ENCODE data around the gene MLLT1. TPM values are rescaled to one million over a fixed set of nuclear protein-coding genes. Genes with fewer than 3 reads are reported as not detected.

The MLLT1 gene
- total RNA-seq, 1 donor: 15.9 TPM

- Histone ChIP-seq H3K27ac (ENCODE audit: low read depth, low read length) (no peak overlapping the region), H3K36me3 (ENCODE audit: insufficient read depth, low read length) (peaks cover 26% of the 10 kb centered on the region), H4K20me1 (ENCODE audit: insufficient read depth, low read length) (peaks cover 54% of the 10 kb centered on the region), H3K9me3 (ENCODE audit: low read depth, low read length) (no peaks in the 10 kb centered on the region), H2AFZ (ENCODE audit: low read length) (no peak overlapping the region), H3K4me1 (ENCODE audit: insufficient read depth, low read length) (peaks cover 33% of the 10 kb centered on the region), H3K79me2 (ENCODE audit: insufficient read depth, low read length) (peaks cover 74% of the 10 kb centered on the region), H3K4me2 (ENCODE audit: insufficient read depth, low read length) (no peak overlapping the region), H3K4me3 (ENCODE audit: insufficient read depth, low read length) (no peak overlapping the region), H3K27me3 (ENCODE audit: insufficient read depth, low read length) (no peaks in the 10 kb centered on the region)
- no peak for TF ChIP-seq CTCF (IDR thresholded peaks at IDR 0.05; ENCODE audit: extremely low read depth, low read depth, low read length)
- peak; percentile 30 for DNase-seq (ENCODE audit: insufficient read length, low spot score, missing footprints)
These were observed 49.6 kb downstream of the MLLT1 start for GRCh38 chr19:6229951-6230712.

DNA sequence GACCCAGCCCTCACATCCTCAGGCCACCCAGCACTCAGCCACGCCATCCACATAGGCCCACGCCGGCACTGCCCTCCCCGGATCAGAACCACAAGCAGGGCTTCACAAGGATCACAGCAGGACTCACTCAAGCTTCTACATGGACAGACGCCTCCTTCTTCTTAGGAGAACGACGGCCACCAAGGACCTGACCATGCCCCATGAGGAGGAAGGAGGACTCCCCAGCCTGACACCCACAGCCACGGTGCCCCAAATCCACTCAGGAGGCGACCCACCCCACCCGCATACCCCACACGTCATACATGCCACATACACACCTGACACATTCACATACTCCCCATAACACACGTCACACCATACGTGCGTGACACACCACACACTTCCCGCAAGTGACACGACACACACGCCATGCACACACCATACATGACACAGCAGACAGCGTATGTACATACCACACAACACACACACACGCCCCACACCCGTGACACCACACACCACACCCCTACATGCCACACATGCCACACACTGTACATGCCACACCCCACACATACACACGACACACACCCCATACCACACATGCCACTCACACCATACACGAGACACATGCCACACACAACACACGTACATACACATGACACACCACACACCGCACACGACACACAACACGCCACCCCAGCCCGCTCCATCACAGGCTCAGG, 50.4 kb downstream of the MLLT1 start:
- peaks cover 27% of the 10 kb centered on the region for H3K4me1 ChIP-seq (ENCODE audit: insufficient read depth, low read length)
- TF ChIP-seq CTCF (IDR thresholded peaks at IDR 0.05; ENCODE audit: extremely low read depth, low read depth, low read length): no peak
- H3K9me3 ChIP-seq (ENCODE audit: low read depth, low read length): no peaks in the 10 kb centered on the region
- H3K36me3 ChIP-seq (ENCODE audit: insufficient read depth, low read length): peaks cover 27% of the 10 kb centered on the region
- peak; percentile 83 for DNase-seq (ENCODE audit: insufficient read length, low spot score, missing footprints)
- H3K27me3 ChIP-seq (ENCODE audit: insufficient read depth, low read length): no peaks in the 10 kb centered on the region
- no peak overlapping the region for H3K27ac ChIP-seq (ENCODE audit: low read depth, low read length)
- no peak overlapping the region for H2AFZ ChIP-seq (ENCODE audit: low read length)
- no peak overlapping the region for H3K4me3 ChIP-seq (ENCODE audit: insufficient read depth, low read length)
- H4K20me1 ChIP-seq (ENCODE audit: insufficient read depth, low read length): peaks cover 52% of the 10 kb centered on the region
- H3K79me2 ChIP-seq (ENCODE audit: insufficient read depth, low read length): peaks cover 67% of the 10 kb centered on the region
- H3K4me2 ChIP-seq (ENCODE audit: insufficient read depth, low read length): no peak overlapping the region

DNA sequence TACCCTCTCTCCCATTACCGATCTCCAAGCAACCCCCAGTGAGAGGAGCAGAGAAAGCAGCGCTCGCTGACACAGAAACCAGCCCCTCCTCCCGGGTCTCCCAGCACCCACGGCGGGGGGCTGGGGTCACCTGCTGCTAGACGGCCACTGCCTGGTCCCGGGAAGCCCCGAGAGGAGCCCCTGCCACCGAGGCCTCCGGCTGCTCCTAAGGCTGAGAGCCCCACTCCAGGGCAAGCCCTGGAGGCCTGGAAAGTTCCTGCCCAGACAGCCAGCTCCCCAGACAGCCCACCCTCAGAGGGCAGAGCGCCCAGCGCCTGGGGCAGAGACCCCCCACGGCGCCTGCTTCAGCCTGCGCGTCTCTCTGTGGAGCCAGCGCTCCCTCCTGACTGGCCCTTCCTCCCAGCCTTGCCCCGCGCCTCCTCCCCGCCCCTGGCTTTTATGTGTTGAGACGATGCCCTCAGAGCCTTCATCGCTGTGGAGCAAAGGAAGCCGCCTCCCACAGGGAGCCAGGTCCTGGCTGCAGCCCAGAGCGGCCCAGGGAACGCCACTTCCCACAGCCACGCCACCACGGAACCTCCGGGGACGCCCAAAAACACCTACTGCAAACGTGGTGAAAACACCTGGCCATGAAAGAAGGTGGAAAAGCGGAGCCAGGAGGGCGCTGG, 51.1 kb downstream of the MLLT1 start:
- peak; percentile 80 for DNase-seq (ENCODE audit: insufficient read length, low spot score, missing footprints)
- no peak overlapping the region for H3K4me3 ChIP-seq (ENCODE audit: insufficient read depth, low read length)
- H2AFZ ChIP-seq (ENCODE audit: low read length): no peak overlapping the region
- H3K27ac ChIP-seq (ENCODE audit: low read depth, low read length): no peak overlapping the region
- no peak for TF ChIP-seq CTCF (IDR thresholded peaks at IDR 0.05; ENCODE audit: extremely low read depth, low read depth, low read length)
- H3K27me3 ChIP-seq (ENCODE audit: insufficient read depth, low read length): no peaks in the 10 kb centered on the region
- H3K4me2 ChIP-seq (ENCODE audit: insufficient read depth, low read length): no peak overlapping the region
- peaks cover 64% of the 10 kb centered on the region for H3K79me2 ChIP-seq (ENCODE audit: insufficient read depth, low read length)
- H3K9me3 ChIP-seq (ENCODE audit: low read depth, low read length): no peaks in the 10 kb centered on the region
- H3K4me1 ChIP-seq (ENCODE audit: insufficient read depth, low read length): peaks cover 21% of the 10 kb centered on the region
- peaks cover 28% of the 10 kb centered on the region for H3K36me3 ChIP-seq (ENCODE audit: insufficient read depth, low read length)
- H4K20me1 ChIP-seq (ENCODE audit: insufficient read depth, low read length): peaks cover 52% of the 10 kb centered on the region

DNA sequence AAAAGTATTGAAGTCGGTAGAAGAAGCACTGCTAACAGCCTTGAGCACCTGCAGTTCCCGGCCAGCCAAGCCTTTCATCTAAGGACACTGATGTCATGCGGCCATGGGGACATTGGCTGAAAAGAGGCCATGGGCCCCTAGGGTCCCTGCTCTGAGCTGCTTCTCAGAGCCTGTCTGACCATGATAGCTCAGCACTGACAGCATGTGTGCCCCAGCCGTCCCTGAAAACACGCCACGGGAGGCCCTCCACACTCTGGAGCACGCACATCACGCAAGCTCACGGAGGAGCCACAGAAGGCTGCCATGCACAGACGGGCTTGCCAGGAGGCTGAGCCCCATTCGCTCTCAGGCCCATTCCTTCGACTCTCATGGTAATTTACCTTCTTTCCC, 51.8 kb downstream of the MLLT1 start:
- H3K36me3 ChIP-seq (ENCODE audit: insufficient read depth, low read length): peaks cover 28% of the 10 kb centered on the region
- no peaks in the 10 kb centered on the region for H3K27me3 ChIP-seq (ENCODE audit: insufficient read depth, low read length)
- DNase-seq (ENCODE audit: insufficient read length, low spot score, missing footprints): peak; percentile 72
- no peak overlapping the region for H3K4me2 ChIP-seq (ENCODE audit: insufficient read depth, low read length)
- H3K79me2 ChIP-seq (ENCODE audit: insufficient read depth, low read length): peaks cover 62% of the 10 kb centered on the region
- H3K4me3 ChIP-seq (ENCODE audit: insufficient read depth, low read length): no peak overlapping the region
- no peaks in the 10 kb centered on the region for H3K9me3 ChIP-seq (ENCODE audit: low read depth, low read length)
- no peak overlapping the region for H2AFZ ChIP-seq (ENCODE audit: low read length)
- no peak for TF ChIP-seq CTCF (IDR thresholded peaks at IDR 0.05; ENCODE audit: extremely low read depth, low read depth, low read length)
- H3K4me1 ChIP-seq (ENCODE audit: insufficient read depth, low read length): peaks cover 13% of the 10 kb centered on the region
- no peak overlapping the region for H3K27ac ChIP-seq (ENCODE audit: low read depth, low read length)
- H4K20me1 ChIP-seq (ENCODE audit: insufficient read depth, low read length): peaks cover 54% of the 10 kb centered on the region

Data from osteoblast (primary cell).